ENCODE data around the gene FAM118B. TPM values are rescaled to one million over a fixed set of nuclear protein-coding genes. Genes with fewer than 3 reads are reported as not detected.
A peak's percentile ranks its signal among the peaks of the same experiment; 100 is the strongest.

The FAM118B gene
- total and polyA plus RNA-seq, 8 donors, result 6.9 to 50.7 (median 23.5) TPM

GRCh38 chr11:126226334-126227084, 14.9 kb downstream of the FAM118B start:
- intact Hi-C loops (cut with DNase I; ENCODE audit: low total_unique reads), result no loop called here
- peaks cover 0 to 9% (median 3%) of the 10 kb centered on the region in 4 donors for H3K4me1 ChIP-seq
- WGBS, 5 donors, result 93 to 96% (median 95%) methylated on average over 8 to 11 of the region's 15 CpGs
- no peak for TF ChIP-seq POLR2A (IDR thresholded peaks at IDR 0.05)
- TF ChIP-seq, protein P1, sequence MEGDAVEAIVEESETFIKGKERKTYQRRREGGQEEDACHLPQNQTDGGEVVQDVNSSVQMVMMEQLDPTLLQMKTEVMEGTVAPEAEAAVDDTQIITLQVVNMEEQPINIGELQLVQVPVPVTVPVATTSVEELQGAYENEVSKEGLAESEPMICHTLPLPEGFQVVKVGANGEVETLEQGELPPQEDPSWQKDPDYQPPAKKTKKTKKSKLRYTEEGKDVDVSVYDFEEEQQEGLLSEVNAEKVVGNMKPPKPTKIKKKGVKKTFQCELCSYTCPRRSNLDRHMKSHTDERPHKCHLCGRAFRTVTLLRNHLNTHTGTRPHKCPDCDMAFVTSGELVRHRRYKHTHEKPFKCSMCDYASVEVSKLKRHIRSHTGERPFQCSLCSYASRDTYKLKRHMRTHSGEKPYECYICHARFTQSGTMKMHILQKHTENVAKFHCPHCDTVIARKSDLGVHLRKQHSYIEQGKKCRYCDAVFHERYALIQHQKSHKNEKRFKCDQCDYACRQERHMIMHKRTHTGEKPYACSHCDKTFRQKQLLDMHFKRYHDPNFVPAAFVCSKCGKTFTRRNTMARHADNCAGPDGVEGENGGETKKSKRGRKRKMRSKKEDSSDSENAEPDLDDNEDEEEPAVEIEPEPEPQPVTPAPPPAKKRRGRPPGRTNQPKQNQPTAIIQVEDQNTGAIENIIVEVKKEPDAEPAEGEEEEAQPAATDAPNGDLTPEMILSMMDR (IDR thresholded peaks at IDR 0.05), result no peak
- no peak for TF ChIP-seq POLR2AphosphoS5 (IDR thresholded peaks at IDR 0.05)
- TF ChIP-seq EP300 (IDR thresholded peaks at IDR 0.05), result no peak
- no peaks in the 10 kb centered on the region for H3K27me3 ChIP-seq
- peaks cover 4 to 21% (median 18%) of the 10 kb centered on the region in 4 donors for H3K36me3 ChIP-seq
- no peaks in the 10 kb centered on the region for H3K9me3 ChIP-seq
- H3K4me3 ChIP-seq, result no peak overlapping the region
- no peak for DNase-seq
- no peak overlapping the region for H3K27ac ChIP-seq

- Histone ChIP-seq H3K9me3 (no peaks in the 10 kb centered on the region), H3K27me3 (no peaks in the 10 kb centered on the region), H3K27ac (no peak overlapping the region), H3K4me3 (no peak overlapping the region), H3K4me1 (peaks cover 4 to 17% (median 8%) of the 10 kb centered on the region in 4 donors), H3K36me3 (peaks cover 4 to 33% (median 23%) of the 10 kb centered on the region in 4 donors)
- DNase-seq, result no peak
- intact Hi-C loops (cut with DNase I; ENCODE audit: low total_unique reads), result no loop called here
- TF ChIP-seq POLR2A (IDR thresholded peaks at IDR 0.05) (no peak), EP300 (IDR thresholded peaks at IDR 0.05) (no peak), POLR2AphosphoS5 (IDR thresholded peaks at IDR 0.05) (no peak)
- TF ChIP-seq, protein P1 (IDR thresholded peaks at IDR 0.05), result no peak
- WGBS, 5 donors, result 62 to 75% (median 70%) methylated on average over 3 of the region's 3 CpGs
Measured at GRCh38 chr11:126229858-126230540, 18.4 kb downstream of the FAM118B start.

DNA sequence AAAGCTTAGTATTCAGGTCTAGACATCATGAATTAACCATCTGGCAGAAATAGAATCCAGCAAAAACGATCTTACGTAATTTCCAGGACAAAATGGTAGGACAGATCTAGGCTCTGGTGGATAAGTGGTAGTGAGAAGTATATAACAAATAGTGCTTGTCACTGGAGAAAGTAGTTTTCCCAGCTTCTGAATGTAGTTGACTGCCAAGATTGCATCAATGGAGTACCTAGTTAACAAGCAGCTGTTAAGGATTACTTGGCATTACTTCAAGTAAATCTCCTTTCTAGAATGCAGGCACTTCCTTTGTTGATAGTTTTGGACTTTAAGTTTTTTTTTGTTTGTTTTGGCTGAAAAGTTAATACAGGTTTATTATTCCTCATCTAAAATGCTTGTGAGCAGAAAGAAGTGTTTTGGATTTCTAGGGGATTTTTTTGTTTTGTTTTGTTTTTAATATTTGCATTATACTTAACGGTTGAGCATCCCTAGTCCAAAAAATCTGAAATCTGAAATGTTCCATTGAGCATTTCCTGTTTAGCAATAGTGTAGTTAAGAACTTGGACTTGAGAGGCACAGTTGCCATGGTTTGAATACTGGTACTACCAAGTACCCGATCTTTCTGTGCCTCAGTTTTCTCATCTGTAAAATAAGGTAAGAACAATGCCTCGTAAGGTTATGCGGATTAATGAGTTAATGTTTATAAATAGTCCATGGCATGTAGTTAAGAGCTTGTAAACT, 20.3 kb downstream of the FAM118B start:
- no peaks in the 10 kb centered on the region for H3K9me3 ChIP-seq
- intact Hi-C loops (cut with DNase I; ENCODE audit: low total_unique reads), result no loop called here
- peak in 1 of 2 donors; percentile 32 for DNase-seq
- WGBS, 5 donors, result 43 to 62% (median 47%) methylated on average over 6 of the region's 6 CpGs
- no peaks in the 10 kb centered on the region for H3K27me3 ChIP-seq
- peaks cover 4 to 49% (median 38%) of the 10 kb centered on the region in 4 donors for H3K36me3 ChIP-seq
- H3K27ac ChIP-seq, result no peak overlapping the region
- no peak overlapping the region for H3K4me3 ChIP-seq
- H3K4me1 ChIP-seq, result peaks cover 4 to 17% (median 8%) of the 10 kb centered on the region in 4 donors
- TF ChIP-seq POLR2A (IDR thresholded peaks at IDR 0.05) (no peak), EP300 (IDR thresholded peaks at IDR 0.05) (no peak), POLR2AphosphoS5 (IDR thresholded peaks at IDR 0.05) (peak in 1 of 3 donors; percentile 5)
- TF ChIP-seq, protein P1 (IDR thresholded peaks at IDR 0.05), result no peak

- H3K9me3 ChIP-seq, result no peaks in the 10 kb centered on the region
- H3K4me1 ChIP-seq, result peaks cover 4 to 17% (median 8%) of the 10 kb centered on the region in 4 donors
- DNase-seq, result no peak
- WGBS, 5 donors, result 86 to 94% (median 92%) methylated on average over 3 of the region's 3 CpGs
- intact Hi-C loops (cut with DNase I; ENCODE audit: low total_unique reads), result no loop called here
- H3K36me3 ChIP-seq, result peaks cover 4 to 49% (median 38%) of the 10 kb centered on the region in 4 donors
- no peak overlapping the region for H3K27ac ChIP-seq
- no peaks in the 10 kb centered on the region for H3K27me3 ChIP-seq
- TF ChIP-seq EP300 (IDR thresholded peaks at IDR 0.05) (no peak), POLR2AphosphoS5 (IDR thresholded peaks at IDR 0.05) (no peak), POLR2A (IDR thresholded peaks at IDR 0.05) (no peak)
- TF ChIP-seq, protein P1 (IDR thresholded peaks at IDR 0.05), result no peak
- H3K4me3 ChIP-seq, result no peak overlapping the region
Measured at GRCh38 chr11:126232683-126233082, 21.1 kb downstream of the FAM118B start.

Data from stomach (tissue), 9 donors.